ENCODE results near the gene CYP24A1.

Gene CYP24A1

GRCh38 chr20:54155736-54156317 lies 18.0 kb downstream of the CYP24A1 start:
- no peak for DNase-seq

DNA sequence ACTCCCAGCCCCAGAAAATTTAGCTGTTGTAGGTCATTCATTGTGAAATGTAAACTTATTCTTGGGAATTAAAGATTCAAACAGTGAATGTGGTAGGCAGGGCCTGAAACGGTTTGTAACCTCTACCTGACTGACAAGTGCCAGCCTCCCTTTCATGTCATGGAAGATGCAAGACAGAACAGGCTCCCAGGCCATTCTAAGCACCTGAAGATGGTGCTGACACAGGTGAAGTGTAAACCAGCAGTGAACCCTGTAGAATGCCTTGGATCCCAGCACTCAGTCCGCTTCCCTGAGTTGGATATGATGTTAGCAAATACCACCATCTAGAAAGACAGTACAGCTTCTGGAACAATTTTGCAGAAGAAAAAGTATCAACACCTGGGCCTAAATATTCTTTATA lies 19.3 kb downstream of the CYP24A1 start:
- DNase-seq: no peak

- no peak for DNase-seq
Measured at GRCh38 chr20:54153847-54154246, 19.9 kb downstream of the CYP24A1 start.

DNA sequence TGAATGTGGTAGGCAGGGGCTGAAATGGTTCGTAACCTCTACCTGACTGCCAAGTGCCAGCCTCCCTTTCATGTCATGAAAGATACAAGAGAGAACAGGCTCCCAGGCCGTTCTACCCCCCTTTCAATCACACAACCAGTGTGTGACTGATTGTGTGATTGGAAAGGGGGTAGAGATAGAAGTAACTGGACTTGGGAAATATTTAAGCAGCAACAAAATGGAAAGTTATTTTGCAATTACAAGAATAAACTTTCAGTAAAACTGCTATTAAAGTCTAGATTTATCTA lies 20.8 kb downstream of the CYP24A1 start:
- no peak for DNase-seq

GRCh38 chr20:54152227-54153040 lies 21.4 kb downstream of the CYP24A1 start:
- DNase-seq: no peak

DNA sequence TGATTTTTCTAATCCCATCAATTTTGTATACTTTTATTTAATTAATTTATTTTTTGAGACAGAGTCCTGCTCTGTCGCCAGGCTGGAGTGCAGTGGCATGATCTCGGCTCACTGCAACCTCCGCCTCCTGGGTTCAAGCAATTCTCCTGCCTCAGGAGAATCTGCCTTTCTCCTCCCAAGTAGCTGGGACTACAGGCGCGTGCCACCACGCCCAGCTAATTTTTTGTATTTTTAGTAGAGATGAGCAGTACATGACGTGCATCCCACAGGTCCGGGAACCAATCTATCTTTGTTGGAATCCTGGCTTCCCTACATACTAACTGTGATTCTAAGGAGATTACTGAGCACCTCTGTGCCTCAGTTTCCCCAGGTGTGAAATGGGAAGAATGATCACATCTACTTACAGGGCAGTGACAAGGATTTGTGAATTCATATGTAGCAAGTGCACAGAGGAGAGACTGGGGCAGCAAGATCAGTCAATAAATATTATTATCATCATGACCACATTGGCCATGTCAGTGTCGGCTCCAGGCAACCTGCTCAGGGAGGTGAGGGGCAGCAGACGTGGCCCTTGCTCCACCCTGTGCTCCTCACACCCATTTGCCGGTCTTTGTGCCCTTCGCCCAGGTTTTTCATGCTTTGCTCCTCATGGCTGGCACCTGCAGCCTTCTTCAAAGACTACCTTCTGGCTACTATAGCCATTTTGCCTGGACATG lies 22.1 kb downstream of the CYP24A1 start:
- no peak for DNase-seq

DNA sequence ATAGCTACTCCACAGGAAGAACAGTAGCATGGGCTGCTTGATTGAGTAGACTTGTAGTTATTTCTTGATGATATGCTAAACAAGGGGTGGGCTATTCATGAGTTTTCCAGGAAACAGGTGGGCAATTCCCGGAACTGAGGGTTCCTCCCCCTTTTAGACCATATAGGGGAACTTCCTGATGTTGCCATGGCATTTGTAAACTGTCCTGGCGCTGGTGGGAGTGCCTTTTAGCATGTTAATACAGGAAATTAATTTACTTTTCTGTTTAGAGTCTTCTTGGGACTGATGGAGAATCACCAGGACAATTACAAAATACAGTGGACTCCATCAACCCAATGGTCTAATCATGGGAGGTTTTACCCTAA lies 22.7 kb downstream of the CYP24A1 start:
- DNase-seq: no peak

- DNase-seq: no peak
Measured at GRCh38 chr20:54149765-54150264, 24.0 kb downstream of the CYP24A1 start.

GRCh38 chr20:54148947-54149764 lies 24.6 kb downstream of the CYP24A1 start:
- no peak for DNase-seq

GRCh38 chr20:54146672-54147071 lies 27.1 kb downstream of the CYP24A1 start:
- no peak for DNase-seq

DNA sequence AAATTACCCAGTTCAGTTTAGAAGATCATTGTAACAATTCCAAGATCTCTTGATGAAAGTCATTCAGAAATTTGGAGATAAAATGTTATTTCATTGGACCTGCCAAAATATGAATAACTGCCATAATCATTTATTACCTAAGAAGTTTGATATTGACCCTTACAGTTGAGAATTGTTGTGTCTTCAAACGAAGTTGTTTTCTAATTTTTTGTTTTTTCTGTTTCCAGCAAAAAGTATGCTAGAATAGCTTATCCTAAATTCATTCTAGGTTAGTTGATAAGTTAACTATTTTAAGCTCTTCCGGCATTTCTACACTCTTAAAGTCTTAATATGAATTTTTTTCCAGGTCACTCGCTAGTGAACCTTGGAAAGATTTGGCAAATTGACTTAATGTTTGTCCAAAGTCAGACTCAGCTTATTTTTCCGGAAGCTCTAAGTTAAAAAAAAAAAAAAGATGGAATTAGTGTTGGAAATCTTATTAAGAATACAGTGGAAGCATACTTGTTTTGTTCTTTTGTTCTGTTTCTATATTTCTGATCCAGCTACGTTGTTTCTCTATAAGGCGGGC lies 28.9 kb downstream of the CYP24A1 start:
- DNase-seq: no peak

GRCh38 chr20:54140927-54141566 lies 32.7 kb downstream of the CYP24A1 start:
- DNase-seq: no peak

- DNase-seq: no peak
Measured at GRCh38 chr20:54140486-54140885, 33.3 kb downstream of the CYP24A1 start.

- no peak for DNase-seq
Measured at GRCh38 chr20:54140067-54140466, 33.7 kb downstream of the CYP24A1 start.

DNA sequence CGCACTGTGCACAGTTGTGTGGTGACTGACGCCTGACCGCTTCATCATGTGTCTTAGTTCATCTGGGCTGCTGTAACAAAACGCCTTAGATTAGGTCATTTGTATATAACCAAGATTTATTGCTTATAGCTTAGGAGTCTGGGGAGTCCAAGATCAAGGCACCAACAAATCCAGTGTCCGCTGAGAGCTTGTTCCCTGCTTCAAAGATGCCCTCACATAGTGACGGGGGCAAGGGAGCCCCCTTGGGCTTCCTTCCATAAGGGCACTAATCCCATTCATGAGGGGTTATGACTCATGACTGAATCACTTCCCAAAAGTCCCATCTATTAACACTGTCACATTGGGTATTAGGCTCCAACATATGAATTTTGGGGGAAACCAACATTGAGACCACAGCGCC lies 34.6 kb downstream of the CYP24A1 start:
- DNase-seq: no peak

DNA sequence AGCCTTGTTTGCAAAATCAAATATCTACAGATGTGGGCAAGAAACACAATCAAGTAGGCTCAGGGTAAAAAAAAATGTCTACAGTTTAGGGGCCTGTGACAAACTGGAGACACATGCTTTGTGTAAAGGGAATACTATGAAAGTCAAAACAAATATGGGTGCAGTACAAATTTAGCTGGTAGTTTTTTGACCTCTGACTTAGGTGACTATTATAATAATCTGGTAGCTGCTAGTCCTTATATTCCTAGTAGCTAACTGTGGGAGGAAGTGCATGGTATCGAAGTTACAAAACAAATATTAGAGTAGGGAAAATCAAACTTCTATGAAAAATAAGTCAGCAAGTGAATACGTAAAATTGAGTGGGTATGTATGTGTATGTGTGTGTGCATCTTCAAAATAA lies 35.4 kb downstream of the CYP24A1 start:
- no peak for DNase-seq

- no peak for DNase-seq
Measured at GRCh38 chr20:54137115-54137514, 36.7 kb downstream of the CYP24A1 start.

DNA sequence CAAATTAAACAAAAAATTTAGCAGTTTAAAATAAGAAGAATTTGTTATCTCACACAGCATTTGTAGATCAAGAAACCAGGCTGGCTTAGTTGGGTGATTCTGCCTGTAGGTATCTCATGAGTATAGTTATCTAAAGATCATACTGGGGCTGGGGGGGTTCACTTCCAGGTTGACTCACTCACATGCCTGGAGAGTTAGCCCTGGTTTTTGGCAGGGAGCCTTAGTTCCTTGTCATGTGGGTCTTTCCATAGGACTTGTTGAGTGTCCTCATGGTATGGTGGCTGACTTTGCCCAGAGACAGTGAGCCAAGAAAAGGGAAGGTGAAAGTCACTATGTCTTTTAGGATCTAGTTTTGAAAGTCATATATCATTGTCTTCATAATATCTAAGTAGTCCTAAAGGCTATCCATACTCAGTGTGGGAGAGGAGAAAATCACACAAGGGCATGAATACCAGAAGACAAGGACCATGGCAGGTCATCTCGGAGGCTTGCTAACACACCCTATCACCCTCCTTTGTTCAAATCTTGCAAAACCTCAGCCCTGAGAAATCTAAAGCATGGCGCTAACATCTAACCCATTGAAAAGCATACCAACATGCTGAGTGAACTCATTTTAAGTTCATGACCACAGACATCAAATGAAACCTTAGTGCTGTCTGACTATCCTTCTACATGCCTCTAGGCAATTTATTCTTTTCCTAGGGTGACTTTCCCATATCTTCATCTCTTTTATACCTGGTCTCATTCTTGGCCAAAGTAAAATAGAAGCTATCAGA lies 39.2 kb downstream of the CYP24A1 start:
- no peak for DNase-seq

DNA sequence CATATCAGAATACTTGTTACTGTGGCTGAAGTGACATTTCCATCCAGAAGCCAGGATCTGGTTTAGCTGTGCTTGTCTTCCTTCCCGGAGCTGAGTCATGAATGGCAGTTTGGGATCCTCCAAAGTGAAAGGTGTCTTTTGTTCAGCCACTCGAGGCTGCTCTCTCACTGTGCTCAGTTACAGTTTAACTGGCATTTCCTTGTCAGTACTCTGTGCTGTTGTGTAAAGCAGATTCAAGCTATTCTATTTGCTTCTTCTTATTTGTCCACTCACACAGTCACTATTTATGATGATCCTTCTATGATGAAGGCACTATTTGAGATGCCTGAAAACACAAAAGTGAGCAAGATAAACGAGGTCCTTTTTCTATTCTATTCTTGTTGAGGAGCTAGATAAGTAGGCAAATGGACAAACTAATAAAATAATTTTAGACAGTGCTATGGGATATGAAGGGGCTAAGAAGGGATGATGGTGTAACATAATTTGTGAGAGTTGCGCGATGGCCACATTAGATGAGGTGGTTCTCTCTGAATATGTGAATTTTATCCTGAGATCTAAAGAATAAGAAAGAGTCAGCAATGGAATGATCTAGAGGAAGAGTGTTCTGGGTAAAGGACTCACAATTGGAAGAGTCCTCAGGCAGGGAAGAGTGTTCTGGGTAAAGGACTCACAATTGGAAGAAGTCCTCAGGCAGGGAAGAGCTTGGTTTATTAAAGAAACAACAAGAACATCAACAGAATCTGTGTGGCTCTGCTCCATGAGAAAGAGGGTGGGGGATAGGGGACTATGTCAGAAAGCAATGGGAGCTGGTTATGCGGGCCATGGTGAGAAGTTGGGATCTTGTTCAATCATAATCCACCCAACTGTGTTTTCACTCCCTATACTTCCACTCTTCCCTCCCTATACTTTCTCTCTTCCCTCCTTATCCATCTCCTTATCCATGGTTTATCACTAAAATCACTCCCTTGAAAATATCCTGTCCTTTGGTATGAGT lies 40.1 kb downstream of the CYP24A1 start:
- DNase-seq: no peak

Data from activated naive CD4-positive, alpha-beta T cell treated with Interleukin-2 at 50 U/mL for 16 hours (primary cell).